ENCODE data around the gene ZNF354B.

- no peak for TF ChIP-seq ZFX (IDR thresholded peaks at IDR 0.05; ENCODE audit: borderline replicate concordance)
- no peak for TF ChIP-seq CTCF (IDR thresholded peaks at IDR 0.05)
Measured at GRCh38 chr5:178836628-178837027, 23.1 kb upstream of the ZNF354B start.

All from 22Rv1 (cell line).